Liver (tissue), 3 donors: ENCODE data around the gene PIEZO2.

Experiments used
- ATF3 ChIP-seq: IDR thresholded peaks from 2 replicates; pipeline ENCODE4 v1.6.1; 2016; ENCODE audit warnings: antibody characterized with exemption
- CTCF ChIP-seq: fragments of 150-350 bp; IDR thresholded peaks from 2 replicates; pipeline ENCODE4 v1.5.1; 2017; ENCODE audit warnings: improper control_type of control experiment, low read depth, low read length; ENCODE audit not compliant: missing input control
- FOXA1 ChIP-seq: IDR thresholded peaks from 2 replicates; pipeline ENCODE4 v1.6.1; 2016; ENCODE audit warnings: antibody characterized with exemption
- GABPA ChIP-seq, 2 donors: IDR thresholded peaks in 1 of 2; conservative IDR thresholded peaks in 1 of 2; 2 replicates each; pipeline ENCODE4 v1.6.1; 2016; ENCODE audit warnings: antibody characterized with exemption in 2 of 2, mild to moderate bottlenecking in 1 of 2, moderate library complexity in 1 of 2
- HNF4G ChIP-seq: IDR thresholded peaks from 2 replicates; pipeline ENCODE4 v1.6.1; 2016; ENCODE audit warnings: antibody characterized with exemption
- MAX ChIP-seq: IDR thresholded peaks from 2 replicates; pipeline ENCODE4 v1.6.1; 2016; ENCODE audit warnings: antibody characterized with exemption
- RAD21 ChIP-seq, 2 donors: IDR thresholded peaks; 2 replicates each; pipeline ENCODE4 v1.6.1; 2016; ENCODE audit warnings: antibody characterized with exemption in 2 of 2, mild to moderate bottlenecking in 2 of 2
- REST ChIP-seq: IDR thresholded peaks from 2 replicates; pipeline ENCODE4 v1.6.1; 2016; ENCODE audit warnings: antibody characterized with exemption, mild to moderate bottlenecking
- SP1 ChIP-seq: IDR thresholded peaks from 2 replicates; pipeline ENCODE4 v1.6.1; 2018; ENCODE audit warnings: antibody characterized with exemption, mild to moderate bottlenecking
- TAF1 ChIP-seq: conservative IDR thresholded peaks from 2 replicates; pipeline ENCODE4 v1.6.1; 2016; ENCODE audit warnings: antibody characterized with exemption, mild to moderate bottlenecking
- ZBTB33 ChIP-seq: IDR thresholded peaks from 2 replicates; pipeline ENCODE4 v1.6.1; 2016; ENCODE audit warnings: antibody characterized with exemption
- donor health status: healthy.
- donor health status: healthy.

GRCh38 chr18:11009869-11010268 is 139.5 kb downstream of the PIEZO2 start:
- TF ChIP-seq CTCF (no peak), RAD21 (IDR thresholded peaks at IDR 0.05) (no peak), SP1 (no peak), MAX (no peak), TAF1 (no peak), FOXA1 (no peak), ZBTB33 (no peak), ATF3 (no peak), GABPA (IDR thresholded peaks at IDR 0.05 in 1 of 2, conservative IDR thresholded peaks at IDR 0.05 in 1 of 2) (no peak), REST (no peak), HNF4G (no peak)
